Measurements from ENCODE around the gene USP31. TPM values are rescaled to one million over a fixed set of nuclear protein-coding genes. Genes with fewer than 3 reads are reported as not detected.
"Not testable (repeated sequence)": the region's sequence is repeated elsewhere in the genome, so short reads cannot be mapped to it uniquely, and the experiment has no call there.

USP31 gene
- total and polyA plus RNA-seq, 2 of the 8 experiments (the other 6 are each of a cell fraction or from before 2014, with no cell fraction given), result 6.7 to 19.0 TPM

GRCh38 chr16:23144393-23144792 lies 4.9 kb downstream of the USP31 start:
- ChIA-PET CTCF (ENCODE audit: partially characterized antibody) (interaction anchor here (1.4 to 1.7 kb wide), 2 partner anchors 38 to 291 kb away, joined by 4 read pairs; partner anchors contain the start of gene SCNN1G), POLR2A (ENCODE audit: partially characterized antibody) (interaction anchor here (1.3 kb wide), 1 partner anchor 25 kb away, joined by 3 read pairs; no protein-coding TSS in a partner anchor)
- not testable (repeated sequence) for H2AK5ac ChIP-seq (ENCODE audit: low read depth, low read length); H2BK15ac ChIP-seq (ENCODE audit: low read length); H4K91ac ChIP-seq (replicated peaks; ENCODE audit: insufficient read length, low read length); FAIRE-seq; H3K14ac ChIP-seq (ENCODE audit: insufficient read length); H3K4ac ChIP-seq (replicated peaks; ENCODE audit: insufficient read length, low read depth, low read length); H3K9me3 ChIP-seq (ENCODE audit: insufficient read depth in 2 of 2, low read depth in 1 of 2, low read length in 1 of 2); H3K36me3 ChIP-seq (ENCODE audit: control insufficient read depth in 2 of 4, insufficient read depth in 4 of 4, low read length in 3 of 4); H3K27ac ChIP-seq (ENCODE audit: low read depth, low read length); H3K27me3 ChIP-seq (replicated peaks in 1 of 4; ENCODE audit: control insufficient read depth in 3 of 4, extremely low read depth in 1 of 4, insufficient read depth in 3 of 4, low read length in 3 of 4); H3K56ac ChIP-seq (replicated peaks; ENCODE audit: insufficient read length, low read depth, low read length); DNase-seq (ENCODE audit: low read depth in 1 of 2, low spot score in 2 of 2); H3K23ac ChIP-seq (ENCODE audit: insufficient read length); H4K8ac ChIP-seq (ENCODE audit: extremely low read depth, insufficient read depth, low read length); H2AFZ ChIP-seq (ENCODE audit: low read length); H2BK12ac ChIP-seq (ENCODE audit: low read depth, low read length); H3K9ac ChIP-seq (replicated peaks in 1 of 4; ENCODE audit: extremely low read depth in 1 of 4, low read depth in 3 of 4, low read length in 3 of 4); H2BK120ac ChIP-seq (replicated peaks; ENCODE audit: low read depth, low read length); H2BK20ac ChIP-seq (ENCODE audit: low read length); H3K4me3 ChIP-seq (ENCODE audit: extremely low read depth in 1 of 4, insufficient read depth in 2 of 4, low read depth in 3 of 4, low read length in 4 of 4); H3K4me2 ChIP-seq (ENCODE audit: insufficient read depth in 1 of 2, low read depth in 2 of 2, low read length in 2 of 2); H3K18ac ChIP-seq (ENCODE audit: extremely low read depth, low read length); H4K5ac ChIP-seq (ENCODE audit: insufficient read length, low read depth, low read length); H3K23me2 ChIP-seq (ENCODE audit: low read depth, low read length); H2BK5ac ChIP-seq (ENCODE audit: low read depth, low read length)
- Histone ChIP-seq H4K20me1 (replicated peaks in 1 of 2; ENCODE audit: control insufficient read depth in 1 of 2, insufficient read depth in 2 of 2, low read length in 2 of 2) (peaks cover 2 to 15% of the 10 kb centered on the region in 2 experiments), H3K4me1 (replicated peaks in 1 of 4; ENCODE audit: control insufficient read depth in 3 of 4, insufficient read depth in 4 of 4, low read length in 3 of 4) (peaks cover 8 to 18% (median 12%) of the 10 kb centered on the region in 4 experiments; a peak in 6 of 7 replicates), H3K79me2 (ENCODE audit: control insufficient read depth in 1 of 2, insufficient read depth in 2 of 2, low read length in 2 of 2) (peaks cover 6 to 86% of the 10 kb centered on the region in 2 experiments; a peak in 2 of 4 replicates), H3K79me1 (ENCODE audit: low read depth, low read length) (peaks cover 17% of the 10 kb centered on the region)
- WGBS, 2 experiments (ENCODE audit: extremely low coverage in 1 of 2, insufficient coverage in 1 of 2, insufficient read length in 1 of 2, insufficient replicate concordance in 2 of 2, low coverage in 1 of 2, low lambda C conversion rate in 2 of 2, missing lambda C conversion rate in 1 of 2), result 92% methylated on average over 9 of the region's 9 CpGs; no CpG with 5 or more reads in 1 of the 2 experiments
